CD14-positive monocyte (primary cell): Measurements from ENCODE around the gene RAF1. TPM values are rescaled to one million over a fixed set of nuclear protein-coding genes. Genes with fewer than 3 reads are reported as not detected.

Experiments
- DNase-seq, 3 donors: peaks; one replicate each; pipeline ENCODE4 v3.0.0-alpha.2; 2011 to 2022
- H2AFZ ChIP-seq: 2 replicates; pipeline ENCODE4 v1.6.0; 2012; ENCODE audit warnings: mild to moderate bottlenecking, low read depth, low read length, inconsistent platforms; ENCODE audit not compliant: insufficient read depth, poor library complexity, severe bottlenecking
- H3K27ac ChIP-seq, 2 donors: 1 replicate in 1 of 2; 2 replicates in 1 of 2; pipeline ENCODE4 v1.5.1; 2012 to 2013; ENCODE audit warnings: low read length in 2 of 2, control low read depth in 1 of 2, inconsistent platforms in 1 of 2, low read depth in 1 of 2, mild to moderate bottlenecking in 1 of 2
- H3K27me3 ChIP-seq, 2 donors: one replicate each; pipeline versions ENCODE4 v1.6.0 to v1.6.1; 2011 to 2013; ENCODE audit warnings: low read length in 2 of 2; ENCODE audit not compliant: control insufficient read depth in 2 of 2, insufficient read depth in 2 of 2
- H3K36me3 ChIP-seq, 2 donors: replicated peaks in 1 of 2; 1 replicate in 1 of 2; 2 replicates in 1 of 2; pipeline versions ENCODE4 v1.5.1 to v1.6.1; 2012 to 2013; ENCODE audit warnings: low read length in 2 of 2, control low read depth in 1 of 2, inconsistent platforms in 1 of 2, mild to moderate bottlenecking in 1 of 2; ENCODE audit not compliant: insufficient read depth in 2 of 2, control insufficient read depth in 1 of 2
- H3K4me1 ChIP-seq, 2 donors: 1 replicate in 1 of 2; 2 replicates in 1 of 2; pipeline versions ENCODE4 v1.5.1 to v1.6.1; 2012 to 2013; ENCODE audit warnings: low read length in 2 of 2, control low read depth in 1 of 2, inconsistent platforms in 1 of 2, mild to moderate bottlenecking in 1 of 2, moderate library complexity in 1 of 2; ENCODE audit not compliant: insufficient read depth in 2 of 2, control insufficient read depth in 1 of 2
- H3K4me2 ChIP-seq: replicated peaks from 2 replicates; pipeline ENCODE3; 2012; ENCODE audit warnings: low read length, moderate library complexity, mild to moderate bottlenecking; ENCODE audit not compliant: poor library complexity, severe bottlenecking; ENCODE audit errors: extremely low read depth
- H3K4me3 ChIP-seq, 3 experiments: fragments of 200-600 bp in 1 of 3; sonication (generic) in 1 of 3; replicated peaks in 1 of 3; 1 replicate in 2 of 3; 2 replicates in 1 of 3; pipeline ENCODE4 v1.5.1; 2011 to 2013; ENCODE audit warnings: low read length in 3 of 3, mild to moderate bottlenecking in 3 of 3, control low read depth in 2 of 3, low read depth in 2 of 3, inconsistent platforms in 1 of 3, moderate library complexity in 1 of 3
- H3K79me2 ChIP-seq: 2 replicates; pipeline ENCODE4 v1.6.0; 2012; ENCODE audit warnings: mild to moderate bottlenecking, control low read depth, inconsistent platforms, low read length, moderate library complexity; ENCODE audit not compliant: insufficient read depth
- H3K9ac ChIP-seq: 2 replicates; pipeline ENCODE4 v1.6.0; 2017; ENCODE audit warnings: low read length, mild to moderate bottlenecking; ENCODE audit not compliant: insufficient read depth, poor library complexity, severe bottlenecking
- H3K9me3 ChIP-seq, 2 donors: replicated peaks in 1 of 2; 1 replicate in 1 of 2; 2 replicates in 1 of 2; pipeline versions ENCODE4 v1.5.1 to v1.6.1; 2012 to 2013; ENCODE audit warnings: low read length in 2 of 2, control low read depth in 1 of 2; ENCODE audit not compliant: control insufficient read depth in 1 of 2, insufficient read depth in 1 of 2
- H4K20me1 ChIP-seq: 2 replicates; pipeline ENCODE4 v1.6.0; 2012; ENCODE audit warnings: mild to moderate bottlenecking, low read length, control low read depth, moderate library complexity; ENCODE audit not compliant: insufficient read depth
- H3K27ac Mint-ChIP-seq, 7 donors: one replicate each; pipeline ENCODE4 v1.8.0; 2020; ENCODE audit warnings: mild to moderate bottlenecking in 7 of 7, mixed read lengths in 7 of 7, moderate library complexity in 6 of 7, inconsistent platforms in 2 of 7
- H3K27me3 Mint-ChIP-seq, 3 donors: one replicate each; pipeline ENCODE4 v1.8.0; 2021 to 2022; ENCODE audit warnings: low read depth in 3 of 3, mild to moderate bottlenecking in 3 of 3, mixed read lengths in 3 of 3, moderate library complexity in 3 of 3, inconsistent platforms in 1 of 3
- H3K36me3 Mint-ChIP-seq, 2 donors: one replicate each; pipeline ENCODE4 v1.8.0; 2020; ENCODE audit warnings: mixed read lengths in 2 of 2, inconsistent platforms in 1 of 2, mild to moderate bottlenecking in 1 of 2
- H3K4me1 Mint-ChIP-seq: one replicate; pipeline ENCODE4 v1.8.0; 2020; ENCODE audit warnings: mild to moderate bottlenecking, mixed read lengths
- H3K4me3 Mint-ChIP-seq, 2 donors: one replicate each; pipeline ENCODE4 v1.8.0; 2020; ENCODE audit warnings: mild to moderate bottlenecking in 2 of 2, mixed read lengths in 2 of 2, moderate library complexity in 1 of 2
- H3K9me3 Mint-ChIP-seq, 7 donors: one replicate each; pipeline ENCODE4 v1.8.0; 2020 to 2022; ENCODE audit warnings: mixed read lengths in 7 of 7, mild to moderate bottlenecking in 6 of 7, moderate library complexity in 6 of 7, inconsistent platforms in 2 of 7
- CTCF ChIP-seq: fragments of 200-600 bp; IDR thresholded peaks from one replicate; pipeline ENCODE4 v1.8.0; 2022; ENCODE audit warnings: antibody characterized with exemption, mild to moderate bottlenecking
- WGBS: methylation state at CpG from one replicate; pipeline ENCODE4 v1.1.5; 2013; ENCODE audit warnings: missing lambda C conversion rate; ENCODE audit not compliant: insufficient coverage; 5-methylcytosine and 5-hydroxymethylcytosine counted together
- intact Hi-C, 2 donors: fragments of 100-400 bp; cut with micrococcal nuclease; formaldehyde crosslinking; loops; one replicate each; pipeline versions ENCODE4 v1.15.0 to v1.15.1; 2023
- polyA plus RNA-seq, 3 donors: library from polyadenylated mRNA; depleted of rRNA in 1 of 3; unstranded in 2 of 3; stranded (reverse) in 1 of 3; fragments of 300-500 nt in 2 of 3; fragments of >200 nt in 1 of 3; fragmentation: Illumina TruSeq in 2 of 3; gene quantifications; 1 replicate in 2 of 3; 2 replicates in 1 of 3; pipeline ENCODE4 v1.2.3, GENCODE V29; 2012 to 2021

Gene RAF1
- polyA plus RNA-seq, 3 donors = 73.0 to 181 (median 79.5) TPM

GRCh38 chr3:12598890-12599289 is 65.0 kb downstream of the RAF1 start:
- no peaks in the 10 kb centered on the region for H3K4me1 ChIP-seq
- H3K9me3 Mint-ChIP-seq = no peaks in the 10 kb centered on the region
- peak overlapping the region in 1 of 7 donors; percentile 35 for H3K27ac Mint-ChIP-seq
- peaks cover 96 to 100% of the 10 kb centered on the region in 2 donors for H3K36me3 ChIP-seq
- H3K4me3 Mint-ChIP-seq = no peak overlapping the region
- no peaks in the 10 kb centered on the region for H3K27me3 ChIP-seq
- H3K79me2 ChIP-seq = peaks cover 15% of the 10 kb centered on the region
- intact Hi-C loops = no loop called here
- H3K27ac ChIP-seq = peak overlapping the region in 1 of 2 donors; percentile 37
- no peak overlapping the region for H3K9ac ChIP-seq
- H2AFZ ChIP-seq = no peak overlapping the region
- no peak for DNase-seq
- TF ChIP-seq CTCF = no peak
- H3K4me2 ChIP-seq = no peak overlapping the region
- H4K20me1 ChIP-seq = peaks cover 75% of the 10 kb centered on the region
- peaks cover 81 to 89% of the 10 kb centered on the region in 2 donors for H3K36me3 Mint-ChIP-seq
- H3K27me3 Mint-ChIP-seq = no peaks in the 10 kb centered on the region
- H3K4me1 Mint-ChIP-seq = no peaks in the 10 kb centered on the region
- no peak overlapping the region for H3K4me3 ChIP-seq
- no peaks in the 10 kb centered on the region for H3K9me3 ChIP-seq

GRCh38 chr3:12593473-12593872 is 70.4 kb downstream of the RAF1 start:
- no peak overlapping the region for H3K4me3 Mint-ChIP-seq
- peak overlapping the region in 4 of 7 donors; percentile 10 to 79 (median 28) for H3K27ac Mint-ChIP-seq
- Histone ChIP-seq H3K27ac (peak overlapping the region in 1 of 2 donors; percentile 34), H3K9me3 (no peaks in the 10 kb centered on the region), H3K4me2 (no peak overlapping the region), H4K20me1 (peaks cover 59% of the 10 kb centered on the region), H3K27me3 (no peaks in the 10 kb centered on the region), H3K4me3 (no peak overlapping the region), H3K9ac (no peak overlapping the region), H3K4me1 (peaks cover 13 to 15% of the 10 kb centered on the region in 2 donors), H3K36me3 (peaks cover 84 to 95% of the 10 kb centered on the region in 2 donors), H3K79me2 (peaks cover 7% of the 10 kb centered on the region), H2AFZ (no peak overlapping the region)
- peaks cover 76 to 88% of the 10 kb centered on the region in 2 donors for H3K36me3 Mint-ChIP-seq
- no peak for DNase-seq
- H3K4me1 Mint-ChIP-seq = peaks cover 18% of the 10 kb centered on the region
- H3K27me3 Mint-ChIP-seq = no peaks in the 10 kb centered on the region
- no peak for TF ChIP-seq CTCF
- 100% methylated on average over 1 of the region's 3 CpGs for WGBS
- intact Hi-C loops = no loop called here
- H3K9me3 Mint-ChIP-seq = peaks cover 0 to 1% (median 0%) of the 10 kb centered on the region in 7 donors
